Osteoblast (primary cell): Measurements from ENCODE around the gene FAM20C. TPM values are rescaled to one million over a fixed set of nuclear protein-coding genes. Genes with fewer than 3 reads are reported as not detected.

ENCODE experiments used
- DNase-seq: peaks from one replicate; pipeline ENCODE4 v3.0.0; 2011; ENCODE audit warnings: low spot score, mixed read lengths; ENCODE audit not compliant: insufficient read length; ENCODE audit errors: missing footprints
- H2AFZ ChIP-seq: 2 replicates; pipeline ENCODE4 v1.6.0; 2011; ENCODE audit warnings: mild to moderate bottlenecking, low read length
- H3K27ac ChIP-seq: 2 replicates; pipeline ENCODE4 v1.5.1; 2011; ENCODE audit warnings: mild to moderate bottlenecking, low read depth, low read length, moderate library complexity
- H3K27me3 ChIP-seq: 2 replicates; pipeline ENCODE4 v1.6.0; 2012; ENCODE audit warnings: mild to moderate bottlenecking, control low read depth, inconsistent platforms, low read length, moderate library complexity; ENCODE audit not compliant: insufficient read depth
- H3K36me3 ChIP-seq: 2 replicates; pipeline ENCODE4 v1.5.1; 2011; ENCODE audit warnings: mild to moderate bottlenecking, low read length, control low read depth, moderate library complexity; ENCODE audit not compliant: insufficient read depth
- H3K4me1 ChIP-seq: 2 replicates; pipeline ENCODE4 v1.5.1; 2011; ENCODE audit warnings: mild to moderate bottlenecking, low read length, control low read depth, moderate library complexity; ENCODE audit not compliant: insufficient read depth
- H3K4me2 ChIP-seq: 2 replicates; pipeline ENCODE4 v1.6.0; 2011; ENCODE audit warnings: mild to moderate bottlenecking, low read length; ENCODE audit not compliant: insufficient read depth
- H3K4me3 ChIP-seq: fragments of 200-600 bp; sonication (generic); 3 replicates; pipeline ENCODE4 v1.5.1; 2012; ENCODE audit warnings: mild to moderate bottlenecking, low read length, inconsistent platforms; ENCODE audit not compliant: insufficient read depth
- H3K79me2 ChIP-seq: 2 replicates; pipeline ENCODE4 v1.6.0; 2012; ENCODE audit warnings: mild to moderate bottlenecking, low read length, control low read depth, inconsistent platforms; ENCODE audit not compliant: insufficient read depth
- H3K9me3 ChIP-seq: 2 replicates; pipeline ENCODE4 v1.5.1; 2011; ENCODE audit warnings: low read depth, low read length, control low read depth
- H4K20me1 ChIP-seq: 2 replicates; pipeline ENCODE4 v1.6.0; 2012; ENCODE audit warnings: mild to moderate bottlenecking, low read length, control low read depth; ENCODE audit not compliant: insufficient read depth
- CTCF ChIP-seq: IDR thresholded peaks from 2 replicates; pipeline ENCODE4 v1.5.1; 2011; ENCODE audit warnings: mild to moderate bottlenecking, low read depth, low read length, moderate library complexity; ENCODE audit errors: extremely low read depth
- total RNA-seq: library from RNA; depleted of rRNA; stranded (reverse); fragments of >200 nt; gene quantifications from 2 replicates; pipeline ENCODE4 v1.2.3, GENCODE V29; 2012

Gene FAM20C
- total RNA-seq, 1 donor: 46.0 TPM

GRCh38 chr7:298743-299142 is 106.4 kb downstream of the FAM20C start:
- no peaks in the 10 kb centered on the region for H4K20me1 ChIP-seq
- H3K4me2 ChIP-seq: no peak overlapping the region
- H3K27ac ChIP-seq: no peak overlapping the region
- H3K9me3 ChIP-seq: no peaks in the 10 kb centered on the region
- no peak for DNase-seq
- H3K36me3 ChIP-seq: no peaks in the 10 kb centered on the region
- H3K4me1 ChIP-seq: no peaks in the 10 kb centered on the region
- peaks cover 5% of the 10 kb centered on the region for H3K27me3 ChIP-seq
- H3K4me3 ChIP-seq: no peak overlapping the region
- H2AFZ ChIP-seq: no peak overlapping the region
- H3K79me2 ChIP-seq: no peaks in the 10 kb centered on the region
- no peak for TF ChIP-seq CTCF

- H4K20me1 ChIP-seq: no peaks in the 10 kb centered on the region
- no peak for DNase-seq
- H3K4me1 ChIP-seq: no peaks in the 10 kb centered on the region
- H3K9me3 ChIP-seq: no peaks in the 10 kb centered on the region
- H2AFZ ChIP-seq: no peak overlapping the region
- no peak overlapping the region for H3K27ac ChIP-seq
- peaks cover 3% of the 10 kb centered on the region for H3K27me3 ChIP-seq
- no peaks in the 10 kb centered on the region for H3K36me3 ChIP-seq
- no peaks in the 10 kb centered on the region for H3K79me2 ChIP-seq
- H3K4me2 ChIP-seq: no peak overlapping the region
- no peak for TF ChIP-seq CTCF
- no peak overlapping the region for H3K4me3 ChIP-seq
Observed at GRCh38 chr7:299169-299568, 106.8 kb downstream of the FAM20C start.

- Histone ChIP-seq H2AFZ (no peak overlapping the region), H3K4me2 (no peak overlapping the region), H3K4me1 (no peaks in the 10 kb centered on the region), H3K4me3 (no peak overlapping the region), H3K27ac (no peak overlapping the region), H3K79me2 (no peaks in the 10 kb centered on the region), H4K20me1 (no peaks in the 10 kb centered on the region), H3K9me3 (no peaks in the 10 kb centered on the region), H3K27me3 (peaks cover 3% of the 10 kb centered on the region), H3K36me3 (no peaks in the 10 kb centered on the region)
- peak; percentile 73 for DNase-seq
- TF ChIP-seq CTCF: no peak
Observed at GRCh38 chr7:299628-300027, 107.3 kb downstream of the FAM20C start.

GRCh38 chr7:300048-300447 is 107.7 kb downstream of the FAM20C start:
- no peaks in the 10 kb centered on the region for H3K36me3 ChIP-seq
- H3K4me3 ChIP-seq: no peak overlapping the region
- no peaks in the 10 kb centered on the region for H3K4me1 ChIP-seq
- H4K20me1 ChIP-seq: no peaks in the 10 kb centered on the region
- no peaks in the 10 kb centered on the region for H3K9me3 ChIP-seq
- peaks cover 3% of the 10 kb centered on the region for H3K27me3 ChIP-seq
- DNase-seq: peak; percentile 78
- H3K27ac ChIP-seq: no peak overlapping the region
- H2AFZ ChIP-seq: no peak overlapping the region
- no peak for TF ChIP-seq CTCF
- H3K79me2 ChIP-seq: no peaks in the 10 kb centered on the region
- no peak overlapping the region for H3K4me2 ChIP-seq
